ENCODE data around the gene ZNF302.
"Not testable (repeated sequence)": the region's sequence is repeated elsewhere in the genome, so short reads cannot be mapped to it uniquely, and the experiment has no call there.

ZNF302 gene

DNA sequence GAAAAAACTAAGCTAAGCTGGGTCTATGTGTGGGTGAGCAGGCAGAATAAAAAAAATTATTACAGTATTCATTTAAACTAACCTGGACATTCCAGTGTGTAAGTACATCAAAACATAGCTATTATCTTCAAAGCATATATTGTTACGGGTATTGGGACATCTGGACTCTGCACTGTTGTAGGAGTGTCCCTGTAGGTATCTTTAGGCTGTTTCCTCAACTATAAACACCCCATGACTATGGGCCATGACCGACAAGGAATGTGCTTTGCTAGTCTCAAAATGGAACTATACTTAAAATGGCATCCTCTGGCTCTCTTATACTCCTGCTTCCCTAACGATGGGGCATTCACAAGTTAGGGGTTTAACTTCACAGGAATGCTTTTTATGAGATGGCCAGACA is 3.9 kb upstream of the ZNF302 start:
- no peak for DNase-seq (ENCODE audit: low read depth)

DNA sequence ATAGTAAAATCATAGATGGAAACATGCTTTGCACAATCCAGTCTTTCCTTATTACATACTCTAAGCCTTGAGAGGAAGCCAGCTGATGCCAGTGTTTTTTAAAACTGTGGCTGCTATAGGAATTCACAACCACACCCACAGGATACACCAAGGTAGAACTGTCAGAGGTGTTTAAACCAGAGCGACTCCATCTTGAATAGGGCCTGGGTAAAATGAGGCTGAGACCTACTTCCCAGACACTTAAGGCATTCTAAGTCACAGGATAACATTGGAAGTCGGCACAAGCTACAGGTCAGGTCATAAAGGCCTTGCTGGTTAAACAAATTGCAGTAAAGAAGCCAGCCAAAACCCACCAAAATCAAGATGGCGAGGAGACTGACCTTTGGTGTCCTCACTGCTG is 2.2 kb upstream of the ZNF302 start:
- no peak for DNase-seq (ENCODE audit: low read depth)

DNA sequence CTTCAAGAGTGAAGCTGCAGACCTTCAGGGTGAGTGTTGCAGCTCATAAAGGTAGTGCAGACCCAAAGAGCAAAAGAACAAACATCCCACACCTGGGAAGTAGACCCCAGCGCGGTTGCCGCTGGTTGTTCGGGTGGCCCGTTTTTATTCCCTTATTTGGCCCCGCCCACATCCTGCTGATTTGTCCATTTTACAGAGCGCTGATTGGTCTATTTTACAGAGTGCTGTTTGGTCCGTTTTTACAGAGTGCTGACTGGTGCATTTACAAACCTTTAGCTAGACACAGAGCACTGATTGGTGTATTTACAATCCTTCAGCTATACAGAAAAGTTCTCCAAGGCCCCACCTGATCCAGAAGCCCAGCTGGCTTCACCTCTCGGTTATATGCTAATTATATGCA is 1.6 kb upstream of the ZNF302 start:
- no peak for DNase-seq (ENCODE audit: low read depth)

DNA sequence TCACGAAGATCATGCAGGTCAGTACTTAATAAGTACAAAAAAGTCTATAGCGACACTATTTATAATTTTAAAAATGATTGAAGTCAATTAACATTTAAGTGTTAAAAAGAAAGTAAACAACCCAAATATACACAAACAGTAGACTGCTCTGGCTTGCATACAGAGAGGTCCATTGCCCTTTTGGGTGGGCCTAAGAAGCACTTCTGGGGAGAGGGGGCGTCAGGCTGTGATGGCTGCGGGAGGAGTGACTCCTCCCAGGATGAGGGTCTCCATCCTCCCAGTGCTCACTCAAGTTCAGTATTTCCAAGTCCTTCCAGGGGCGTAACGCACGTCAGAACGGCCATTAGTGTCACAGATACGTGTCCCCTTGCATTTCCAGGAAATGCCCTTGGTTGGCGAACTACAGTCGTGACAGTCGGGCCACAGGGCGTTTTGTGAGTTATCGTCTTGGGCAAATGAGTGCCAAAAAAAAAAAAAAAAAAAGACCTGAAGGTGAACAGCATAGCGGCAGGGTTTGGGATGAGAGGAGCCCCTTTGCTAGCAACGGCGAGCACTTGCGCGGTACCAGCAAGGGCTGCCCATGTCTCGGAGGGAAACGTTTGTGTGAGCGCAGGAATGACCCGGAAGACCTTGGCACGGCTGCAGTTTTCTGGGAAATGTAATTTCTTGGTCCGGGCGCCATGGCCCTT is 637 bp upstream of the ZNF302 start, which contains the start of gene SCGB2B2:
Gene SCGB2B2 (minus strand): TSS at position 463 of the 689 bp plus-strand sequence. CDS start 82,596 bp downstream, outside the sequence.
- no peak for DNase-seq (ENCODE audit: low read depth)

DNA sequence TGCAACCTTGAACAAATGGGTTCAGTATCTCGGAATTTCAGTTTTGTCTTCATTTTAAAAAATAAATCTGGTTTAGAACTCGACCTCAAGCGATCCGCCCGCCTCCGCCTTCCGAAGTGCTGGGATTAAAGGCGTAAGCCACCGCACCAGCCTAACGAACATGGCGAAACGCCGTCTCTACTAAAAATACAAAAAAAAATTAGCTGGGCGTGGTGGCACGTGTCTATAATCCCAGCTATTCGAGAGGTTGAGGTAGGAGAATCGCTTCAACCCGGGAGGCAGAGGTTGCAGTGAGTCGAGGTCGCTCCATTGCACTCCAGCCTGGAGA is 571 bp downstream of the ZNF302 start:
- DNase-seq (ENCODE audit: low read depth) = no peak

DNA sequence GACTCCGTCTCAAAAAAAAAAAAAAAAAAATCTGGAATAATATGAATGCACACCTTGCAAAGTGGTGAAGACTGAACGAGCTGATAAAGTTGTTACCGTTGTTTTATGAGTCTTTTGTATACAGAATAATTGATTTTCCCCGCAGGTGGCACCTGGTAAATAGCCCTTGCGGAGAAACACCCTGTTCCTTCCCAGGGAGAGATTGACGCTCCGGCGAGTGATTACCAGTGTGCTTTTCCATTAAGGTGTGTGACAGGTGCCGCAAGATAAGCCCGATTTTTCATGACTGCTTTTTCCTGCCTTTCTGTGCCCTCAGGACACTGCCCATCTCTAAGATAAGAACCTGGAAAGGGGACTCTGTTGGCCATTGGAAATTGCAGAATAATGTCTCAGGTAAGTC is 943 bp downstream of the ZNF302 start:
- DNase-seq (ENCODE audit: low read depth) = no peak

DNA sequence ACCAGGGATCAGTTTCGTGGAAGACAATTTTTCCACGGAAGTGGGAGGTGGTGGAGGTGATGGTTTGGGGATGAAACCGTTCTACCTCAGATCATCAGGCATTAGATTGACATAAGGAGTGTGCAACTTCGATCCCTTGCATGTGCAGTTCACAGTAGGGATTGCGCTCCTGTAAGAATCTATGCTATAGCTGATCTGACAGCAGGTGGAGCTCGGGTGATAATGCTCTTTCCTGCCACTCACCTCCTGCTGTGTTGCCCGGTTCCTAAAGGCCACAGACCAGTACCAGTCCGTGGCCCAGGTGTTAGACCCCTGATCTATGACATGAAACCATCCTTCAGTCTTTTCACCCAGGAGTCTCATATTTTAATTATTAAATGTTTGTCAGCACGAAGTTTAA is 4.0 kb downstream of the ZNF302 start:
- no peak for DNase-seq (ENCODE audit: low read depth)

DNA sequence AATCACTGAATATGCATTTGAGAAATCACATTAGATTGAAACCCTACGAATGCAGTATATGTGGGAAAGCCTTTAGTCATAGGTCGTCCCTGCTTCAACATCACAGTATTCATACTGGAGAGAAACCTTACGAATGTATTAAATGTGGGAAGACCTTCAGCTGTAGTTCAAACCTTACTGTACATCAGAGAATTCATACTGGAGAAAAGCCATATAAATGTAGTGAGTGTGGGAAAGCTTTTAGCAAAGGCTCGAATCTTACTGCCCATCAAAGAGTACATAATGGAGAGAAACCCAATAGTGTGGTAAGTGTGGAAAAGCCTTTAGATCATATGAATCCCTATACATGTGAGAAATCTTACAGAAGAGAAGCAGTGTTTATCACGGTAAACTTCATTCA is 7.8 kb downstream of the ZNF302 start:
- not testable (repeated sequence) for DNase-seq (ENCODE audit: low read depth)

DNA sequence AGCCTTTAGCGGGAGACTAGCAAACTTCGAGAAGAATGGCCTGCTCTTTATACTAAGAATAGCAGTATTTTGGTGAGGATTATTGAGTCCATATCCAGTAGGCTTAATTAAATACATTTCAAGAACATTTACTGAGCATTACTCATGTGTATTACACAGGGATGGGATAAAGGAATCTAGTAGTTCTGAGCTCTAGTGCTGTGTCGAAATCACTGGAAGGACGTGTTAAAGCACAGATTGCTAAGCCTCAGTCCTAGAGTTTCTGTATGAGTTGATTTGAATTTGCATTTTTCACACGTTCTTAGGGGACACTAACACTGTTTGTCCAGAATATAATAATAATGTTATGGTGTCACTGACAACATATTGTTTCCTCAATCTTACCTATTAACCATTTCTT is 9.0 kb downstream of the ZNF302 start:
- no peak for DNase-seq (ENCODE audit: low read depth)

DNA sequence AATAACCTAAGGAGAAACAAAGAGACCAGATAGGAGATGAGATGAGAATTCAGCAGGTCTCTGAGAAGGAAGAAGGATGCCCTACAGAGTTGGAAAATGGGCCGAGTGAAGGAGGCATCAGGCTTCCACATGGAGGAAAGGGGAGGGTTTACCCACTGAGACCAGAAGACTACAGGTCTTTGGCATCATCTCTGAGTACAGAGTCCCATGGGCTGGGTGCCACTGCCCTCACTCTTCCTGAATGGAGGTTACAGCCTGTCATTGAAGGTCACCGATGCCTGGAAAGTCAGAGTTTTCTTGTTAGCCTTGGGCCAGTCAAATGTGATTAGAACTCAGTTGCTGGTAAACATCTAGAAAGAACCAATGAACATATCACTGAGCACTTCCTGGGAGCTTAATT is 9.9 kb downstream of the ZNF302 start:
- no peak for DNase-seq (ENCODE audit: low read depth)

DNA sequence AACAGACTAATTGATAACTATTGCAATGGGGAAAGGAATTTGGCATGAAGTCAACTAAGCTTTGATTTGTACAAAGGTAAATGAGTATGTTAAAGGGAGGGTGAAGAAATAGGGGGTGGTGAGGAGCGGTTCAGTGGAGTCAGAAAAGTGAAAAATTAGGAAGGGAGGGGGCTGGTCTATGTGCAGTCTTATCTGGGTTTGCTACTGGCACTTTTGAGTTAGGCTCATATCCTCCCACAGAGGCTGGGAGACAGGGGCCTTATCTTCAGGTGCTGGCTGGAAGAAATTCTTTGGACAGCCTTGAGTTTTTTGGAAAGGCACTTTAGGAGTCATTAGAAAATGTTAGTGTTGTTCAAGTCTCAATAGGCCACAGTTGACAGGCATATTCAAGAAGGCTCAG is 11.1 kb downstream of the ZNF302 start:
- no peak for DNase-seq (ENCODE audit: low read depth)

DNA sequence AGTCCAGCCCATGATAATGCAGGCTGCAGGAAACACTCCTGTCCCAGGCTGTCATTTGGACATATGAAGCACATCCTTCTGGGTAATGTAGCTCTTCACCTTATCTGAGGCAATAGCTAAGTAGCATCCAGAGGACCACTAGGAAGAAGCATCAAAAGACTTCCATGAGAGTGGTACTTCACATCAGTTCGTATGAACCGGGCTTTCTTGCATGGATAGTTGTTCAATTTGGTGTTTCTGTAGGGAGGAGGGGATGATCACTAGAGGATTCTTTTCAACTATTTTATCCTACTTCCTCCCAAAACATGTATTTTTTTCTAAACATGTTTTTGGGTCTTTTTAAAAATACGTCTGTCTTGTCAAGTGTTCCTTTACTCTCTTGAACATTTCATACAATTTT is 12.9 kb downstream of the ZNF302 start:
- DNase-seq (ENCODE audit: low read depth) = no peak

DNA sequence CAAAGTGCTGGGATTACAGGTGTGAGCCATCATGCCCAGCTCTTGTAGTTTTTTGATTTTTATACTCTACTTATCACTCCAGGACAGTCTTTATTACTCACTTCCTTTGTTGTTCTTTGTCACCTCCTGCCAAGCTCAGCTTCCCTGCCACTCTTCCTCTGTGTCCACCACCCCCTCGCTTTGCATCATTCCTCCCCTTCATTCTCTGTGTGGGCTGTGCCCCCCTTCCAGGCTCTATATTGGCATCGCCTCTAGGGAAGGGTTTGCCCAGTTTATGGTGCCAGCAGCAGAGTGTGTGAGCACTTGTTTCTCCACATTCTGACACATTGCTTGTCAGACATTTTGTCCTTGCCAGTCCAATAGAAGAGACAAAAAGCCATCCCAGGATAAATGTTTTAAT is 15.1 kb downstream of the ZNF302 start:
- no peak for DNase-seq (ENCODE audit: low read depth)

DNA sequence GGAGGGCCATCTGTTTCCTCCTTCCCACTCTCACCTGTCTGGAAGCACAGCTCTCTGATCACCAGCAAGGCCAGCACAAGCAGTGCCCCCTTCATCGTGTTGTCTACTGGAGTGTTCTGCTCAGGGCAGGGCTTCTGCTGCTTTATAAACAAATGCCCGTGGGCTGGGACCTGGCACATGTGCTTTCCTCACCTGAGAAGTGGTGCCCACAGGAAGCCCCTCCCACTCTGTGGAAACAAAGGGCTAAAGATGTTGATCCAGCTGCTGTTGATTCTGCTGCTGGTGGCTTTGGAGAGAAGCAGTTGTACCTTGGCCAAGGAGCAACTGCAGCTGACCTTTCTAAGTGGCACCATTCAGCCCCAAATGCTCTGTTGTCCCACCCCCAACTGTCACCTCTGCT is 30.2 kb downstream of the ZNF302 start:
- no peak for DNase-seq (ENCODE audit: low read depth)

DNA sequence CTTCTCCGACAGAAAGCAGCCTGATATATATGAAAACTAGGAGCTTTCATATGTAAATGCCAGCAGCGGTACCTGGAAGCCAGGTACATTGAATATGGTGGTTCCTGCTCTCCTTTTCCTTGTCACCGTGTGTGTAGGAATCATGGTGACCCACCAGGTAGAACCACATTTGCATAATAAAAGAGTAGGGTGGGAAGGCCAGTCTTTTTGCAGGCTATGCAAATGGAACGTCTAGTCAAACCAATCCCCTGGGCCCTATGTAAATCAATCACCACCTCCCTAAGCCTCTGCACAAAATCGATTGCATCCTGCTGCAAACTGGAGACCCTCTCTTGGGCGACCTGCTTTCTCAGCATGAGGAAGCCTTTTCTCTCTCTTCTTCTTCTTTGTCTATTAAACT is 34.4 kb downstream of the ZNF302 start:
- no peak for DNase-seq (ENCODE audit: low read depth)

DNA sequence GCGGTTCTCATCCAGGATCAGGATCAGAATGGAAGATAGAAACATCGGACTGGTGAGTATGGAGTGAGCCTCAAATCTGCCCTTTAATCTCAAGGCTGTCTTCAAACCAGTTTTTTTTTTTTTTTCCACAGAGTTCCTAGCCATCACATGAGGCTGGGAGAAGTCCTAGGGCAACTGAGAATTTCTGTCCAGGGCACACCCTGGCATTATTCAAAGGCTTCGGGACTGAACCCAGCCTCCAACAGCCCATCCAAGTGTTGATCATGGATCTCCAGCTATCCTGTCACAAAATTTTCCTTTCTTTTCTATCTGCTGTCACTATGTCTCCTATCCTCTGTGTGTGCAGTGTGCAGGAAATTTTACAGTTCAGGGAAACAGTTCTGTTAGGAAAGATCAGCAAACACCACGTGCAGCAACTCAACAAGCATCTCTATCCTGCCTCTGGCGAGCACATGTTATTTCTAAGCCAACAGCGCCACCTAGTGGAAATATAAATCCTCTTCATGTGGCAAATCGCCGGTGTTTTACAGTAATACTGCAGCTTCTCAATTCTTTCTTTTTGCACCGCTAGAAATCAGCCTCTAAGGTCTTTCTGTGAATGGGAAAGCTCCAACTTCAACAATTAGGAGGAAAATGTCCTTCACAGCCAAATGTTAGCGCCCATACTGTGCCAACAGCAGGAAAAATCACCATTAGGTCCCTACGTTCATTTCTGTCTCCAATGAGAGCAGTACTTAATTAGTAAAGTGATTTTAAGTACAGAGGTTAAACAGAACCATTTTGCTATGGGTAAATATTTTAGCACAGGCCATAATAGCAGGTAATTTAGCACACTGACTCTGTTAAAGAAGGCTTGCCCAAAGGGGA is 35.1 kb downstream of the ZNF302 start:
- no peak for DNase-seq (ENCODE audit: low read depth)

DNA sequence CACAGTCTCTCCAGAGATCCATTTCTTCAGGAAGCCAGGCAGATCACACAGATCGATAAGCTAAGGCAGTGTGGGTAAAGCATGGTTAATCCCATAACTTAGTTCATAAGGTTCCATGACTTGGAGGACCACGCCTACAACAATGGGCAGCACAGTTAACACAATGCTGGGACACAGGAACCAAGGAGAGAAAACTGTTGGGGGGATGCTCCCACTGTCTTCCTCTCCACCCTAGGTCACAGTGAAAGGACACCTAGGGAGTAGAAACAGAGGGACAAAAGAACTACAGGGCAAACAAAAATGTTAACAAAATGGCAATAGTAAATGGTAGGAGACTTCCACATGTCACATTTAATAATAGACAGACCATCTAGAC is 35.8 kb downstream of the ZNF302 start:
- no peak for DNase-seq (ENCODE audit: low read depth)

DNA sequence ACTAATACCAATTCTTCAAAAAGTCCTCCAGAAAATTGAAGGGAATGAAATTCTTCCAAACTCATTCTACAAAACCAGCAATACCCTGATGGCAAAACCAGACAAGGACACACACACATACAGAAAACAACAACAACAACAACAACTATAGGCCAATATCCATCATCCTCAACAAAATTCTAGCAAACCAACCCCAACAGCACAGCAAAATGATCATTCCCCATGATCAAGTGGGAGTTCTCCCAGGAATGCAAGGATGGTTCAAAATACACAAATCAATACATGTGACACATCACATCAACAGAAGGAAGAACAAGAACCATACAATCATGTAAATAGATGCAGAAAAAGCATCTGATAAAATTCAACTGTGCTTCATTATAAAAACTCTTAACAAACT is 37.9 kb downstream of the ZNF302 start:
- DNase-seq (ENCODE audit: low read depth) = no peak

DNA sequence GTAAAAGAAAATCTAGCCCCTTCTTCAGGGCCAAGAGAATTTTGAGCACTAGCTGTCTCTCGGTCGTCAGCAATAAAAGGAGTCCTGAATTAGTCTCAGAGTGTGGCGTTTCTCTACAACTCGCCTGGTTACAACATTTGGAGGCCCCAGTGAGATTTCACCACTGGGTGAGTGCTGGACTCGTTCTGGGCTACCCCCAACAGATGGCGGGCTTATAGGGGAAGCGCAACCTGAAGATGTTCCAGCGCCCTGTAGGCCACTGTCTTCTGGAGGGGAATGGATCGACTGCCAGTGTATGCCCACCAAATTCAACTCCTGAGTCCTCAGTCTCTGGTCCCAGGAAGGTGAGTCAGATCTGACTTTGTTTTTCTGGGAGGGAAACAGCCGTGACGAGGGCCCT is 44.9 kb downstream of the ZNF302 start:
- DNase-seq (ENCODE audit: low read depth) = no peak

DNA sequence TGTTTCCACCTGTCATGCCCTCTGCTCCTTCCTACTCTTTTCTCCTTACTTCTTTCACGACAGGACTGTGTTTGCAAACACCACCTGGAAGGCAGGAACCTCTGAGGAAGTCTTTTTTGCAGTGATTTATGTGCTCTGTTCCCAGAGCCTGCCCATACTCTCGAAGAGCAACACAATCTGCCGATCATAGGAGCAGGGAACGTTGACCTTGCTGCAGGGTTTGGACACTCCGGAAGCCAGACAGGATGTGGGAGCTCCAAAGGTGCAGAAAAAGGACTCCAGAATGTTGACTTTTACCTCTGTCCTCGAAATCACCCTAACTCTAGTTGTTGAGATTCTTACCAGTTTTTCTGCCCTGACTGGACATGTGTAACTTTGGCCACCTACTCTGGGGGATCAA is 47.9 kb downstream of the ZNF302 start:
- DNase-seq (ENCODE audit: low read depth) = no peak

DNA sequence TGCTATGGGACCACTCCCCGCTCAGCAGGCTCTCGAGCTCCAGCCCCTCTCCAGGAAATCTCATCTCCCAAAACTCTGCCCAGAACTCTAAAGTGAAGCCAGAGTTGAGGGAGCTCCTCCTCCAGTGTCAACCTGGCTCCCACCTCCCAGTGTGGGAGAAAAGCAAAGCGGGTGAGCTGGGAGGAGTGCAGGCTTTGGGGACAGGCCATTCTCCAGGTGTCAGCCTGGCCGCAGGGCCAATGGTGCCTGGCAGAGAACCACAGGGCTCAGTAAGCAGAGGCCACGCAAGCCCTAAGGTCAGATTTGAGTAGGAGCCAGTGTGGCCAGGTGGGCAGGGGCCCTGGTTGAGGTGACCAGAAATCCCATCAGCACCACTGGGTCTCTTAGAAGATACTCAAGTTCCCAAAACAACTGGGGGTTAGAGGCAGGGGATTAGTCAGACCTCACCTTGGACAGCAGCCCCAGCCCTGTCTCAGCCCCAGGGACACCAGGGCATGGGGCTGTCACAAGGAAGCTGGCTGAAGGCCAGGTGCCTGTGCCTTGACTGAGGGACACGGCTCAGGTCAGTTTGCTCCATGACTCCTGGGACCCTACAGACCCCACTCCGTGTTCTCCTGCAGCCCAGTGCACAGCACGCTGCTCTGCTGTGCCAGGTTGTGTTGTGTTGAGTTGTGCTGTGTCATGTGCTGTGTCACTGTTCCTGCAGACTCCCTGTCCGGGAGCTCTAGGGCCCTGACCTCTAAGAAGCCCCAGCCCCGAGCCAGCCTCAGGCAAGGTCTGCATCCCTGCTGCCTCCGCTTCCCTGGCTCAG is 53.7 kb downstream of the ZNF302 start:
- DNase-seq (ENCODE audit: low read depth) = no peak

DNA sequence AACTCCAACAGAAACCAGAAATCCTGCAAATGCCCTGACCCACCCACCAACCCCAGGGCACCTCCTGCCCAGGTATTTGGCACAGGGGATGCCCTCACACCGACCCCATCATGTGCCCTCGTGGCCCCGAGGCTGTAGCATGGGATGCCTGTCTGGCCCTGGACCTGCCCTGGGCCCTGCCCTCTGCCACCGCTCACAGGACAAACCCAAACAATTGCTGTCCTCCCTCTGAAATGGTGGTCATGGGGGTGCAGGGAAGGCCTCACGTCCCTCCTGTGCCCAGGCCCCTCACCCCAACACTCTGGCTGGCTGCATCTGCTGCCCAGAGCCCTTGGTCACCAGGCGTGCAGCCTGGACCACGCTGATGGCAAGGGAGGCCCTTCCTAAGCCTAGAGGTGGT is 54.5 kb downstream of the ZNF302 start:
- DNase-seq (ENCODE audit: low read depth) = no peak

DNA sequence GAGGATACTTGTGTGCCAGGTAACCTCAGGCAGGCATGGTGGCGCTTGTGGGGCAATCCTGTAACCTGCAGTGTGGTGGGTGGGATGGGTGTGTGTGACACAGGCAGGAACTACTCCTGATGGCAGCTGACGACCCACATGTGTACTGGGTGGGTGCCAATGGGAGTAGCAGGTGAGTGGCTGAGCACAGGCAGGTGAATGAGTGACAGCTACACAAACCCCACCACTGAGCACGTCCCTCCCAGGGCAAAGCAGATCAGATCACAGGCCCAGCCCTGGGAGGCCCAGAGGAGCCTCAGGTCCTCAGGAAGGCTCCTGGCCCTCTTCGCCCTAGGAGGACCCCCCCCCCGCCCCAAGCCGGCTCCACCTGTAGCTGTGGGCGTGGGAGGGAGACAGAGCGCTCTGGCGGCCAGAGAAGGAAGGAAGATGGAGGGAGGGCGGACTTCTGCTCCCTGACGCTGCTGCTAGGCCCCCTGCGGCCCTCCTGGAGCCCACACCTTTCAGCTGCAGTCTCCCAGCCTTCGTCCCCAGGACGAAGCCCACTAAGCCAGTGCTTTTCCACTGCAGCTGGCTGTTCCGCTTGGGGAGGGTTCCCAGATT is 55.2 kb downstream of the ZNF302 start:
- no peak for DNase-seq (ENCODE audit: low read depth)

Measured in stimulated activated CD8-positive, alpha-beta memory T cell treated with anti-CD3 and anti-CD28 coated beads, Interleukin-15, amount 100 ng/mL, for 24 hours (primary cell).